MM.1S (cell line): Measurements from ENCODE around the gene RNF10.

Experiments used
- EZH2 ChIP-seq: fragments of 300-600 bp; sonication (generic); optimal IDR thresholded peaks from 2 replicates; pipeline ENCODE3; 2017; ENCODE audit warnings: low read depth, mild to moderate bottlenecking, antibody characterized with exemption, low read length, mixed read lengths
- EZH2phosphoT487 ChIP-seq: fragments of 300-600 bp; sonication (generic); IDR thresholded peaks from 2 replicates; pipeline ENCODE4 v1.6.1; 2018; ENCODE audit warnings: antibody characterized with exemption, low read length
- TF ChIP-seq, protein P1 (sequence below): fragments of 300-600 bp; sonication (generic); IDR thresholded peaks from 2 replicates; pipeline ENCODE4 v1.5.1; 2016; ENCODE audit warnings: antibody characterized with exemption, low read length, mixed read lengths

DNA sequence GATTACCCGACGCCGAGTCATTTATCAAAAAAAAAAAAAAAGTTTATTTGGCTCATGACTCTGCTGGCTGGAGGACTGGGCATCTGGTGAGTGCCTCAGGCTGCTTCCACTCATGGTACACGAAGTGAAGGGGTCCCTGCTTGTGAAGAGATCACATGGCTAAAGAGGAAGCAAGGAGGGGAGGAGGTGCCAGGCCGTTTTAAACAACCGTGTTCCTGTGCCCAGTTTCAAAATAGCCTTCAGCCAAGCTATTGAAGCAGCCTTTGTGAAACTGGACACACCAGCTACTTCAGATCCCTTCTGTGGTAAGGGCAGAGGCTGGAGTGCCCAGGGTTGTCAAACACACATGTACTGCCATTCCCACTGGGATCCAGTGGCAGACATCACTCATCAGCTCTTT lies 39.4 kb downstream of the RNF10 start:
- TF ChIP-seq, protein P1, sequence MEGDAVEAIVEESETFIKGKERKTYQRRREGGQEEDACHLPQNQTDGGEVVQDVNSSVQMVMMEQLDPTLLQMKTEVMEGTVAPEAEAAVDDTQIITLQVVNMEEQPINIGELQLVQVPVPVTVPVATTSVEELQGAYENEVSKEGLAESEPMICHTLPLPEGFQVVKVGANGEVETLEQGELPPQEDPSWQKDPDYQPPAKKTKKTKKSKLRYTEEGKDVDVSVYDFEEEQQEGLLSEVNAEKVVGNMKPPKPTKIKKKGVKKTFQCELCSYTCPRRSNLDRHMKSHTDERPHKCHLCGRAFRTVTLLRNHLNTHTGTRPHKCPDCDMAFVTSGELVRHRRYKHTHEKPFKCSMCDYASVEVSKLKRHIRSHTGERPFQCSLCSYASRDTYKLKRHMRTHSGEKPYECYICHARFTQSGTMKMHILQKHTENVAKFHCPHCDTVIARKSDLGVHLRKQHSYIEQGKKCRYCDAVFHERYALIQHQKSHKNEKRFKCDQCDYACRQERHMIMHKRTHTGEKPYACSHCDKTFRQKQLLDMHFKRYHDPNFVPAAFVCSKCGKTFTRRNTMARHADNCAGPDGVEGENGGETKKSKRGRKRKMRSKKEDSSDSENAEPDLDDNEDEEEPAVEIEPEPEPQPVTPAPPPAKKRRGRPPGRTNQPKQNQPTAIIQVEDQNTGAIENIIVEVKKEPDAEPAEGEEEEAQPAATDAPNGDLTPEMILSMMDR, result no peak
- TF ChIP-seq EZH2, result no peak
- TF ChIP-seq EZH2phosphoT487, result no peak
